ENCODE results near the gene C6orf118.

Gene C6orf118

GRCh38 chr6:165272585-165272984, 36.8 kb downstream of the C6orf118 start:
- H3K4me3 ChIP-seq (ENCODE audit: low read length) = no peak overlapping the region
- TF ChIP-seq ZNF274 (IDR thresholded peaks at IDR 0.05; ENCODE audit: low read depth, low read length) = no peak

GRCh38 chr6:165268987-165269386, 40.4 kb downstream of the C6orf118 start:
- no peak overlapping the region for H3K4me3 ChIP-seq (ENCODE audit: low read length)
- TF ChIP-seq ZNF274 (IDR thresholded peaks at IDR 0.05; ENCODE audit: low read depth, low read length) = no peak

- H3K4me3 ChIP-seq (ENCODE audit: low read length) = no peak overlapping the region
Measured at GRCh38 chr6:165266621-165267020, 42.8 kb downstream of the C6orf118 start.

GRCh38 chr6:165266191-165266590, 43.2 kb downstream of the C6orf118 start:
- H3K4me3 ChIP-seq (ENCODE audit: low read length) = no peak overlapping the region

More at GRCh38 chr6:165266621-165267020, 42.8 kb downstream of the C6orf118 start:
- no peak for TF ChIP-seq ZNF274 (IDR thresholded peaks at IDR 0.05; ENCODE audit: low read depth, low read length)

GRCh38 chr6:165260462-165260861, 48.9 kb downstream of the C6orf118 start:
- H3K4me3 ChIP-seq (ENCODE audit: low read length) = no peak overlapping the region
- TF ChIP-seq ZNF274 (IDR thresholded peaks at IDR 0.05; ENCODE audit: low read depth, low read length) = no peak

More at GRCh38 chr6:165266191-165266590, 43.2 kb downstream of the C6orf118 start:
- no peak for TF ChIP-seq ZNF274 (IDR thresholded peaks at IDR 0.05; ENCODE audit: low read depth, low read length)

- H3K4me3 ChIP-seq (ENCODE audit: low read length) = no peak overlapping the region
- no peak for TF ChIP-seq ZNF274 (IDR thresholded peaks at IDR 0.05; ENCODE audit: low read depth, low read length)
Measured at GRCh38 chr6:165249808-165250207, 59.6 kb downstream of the C6orf118 start.

GRCh38 chr6:165245701-165246100, 63.7 kb downstream of the C6orf118 start:
- no peak overlapping the region for H3K4me3 ChIP-seq (ENCODE audit: low read length)
- no peak for TF ChIP-seq ZNF274 (IDR thresholded peaks at IDR 0.05; ENCODE audit: low read depth, low read length)

- TF ChIP-seq ZNF274 (IDR thresholded peaks at IDR 0.05; ENCODE audit: low read depth, low read length) = no peak
- no peak overlapping the region for H3K4me3 ChIP-seq (ENCODE audit: low read length)
Measured at GRCh38 chr6:165245287-165245686, 64.1 kb downstream of the C6orf118 start.

GRCh38 chr6:165244524-165245247, 64.7 kb downstream of the C6orf118 start:
- no peak overlapping the region for H3K4me3 ChIP-seq (ENCODE audit: low read length)
- TF ChIP-seq ZNF274 (IDR thresholded peaks at IDR 0.05; ENCODE audit: low read depth, low read length) = no peak

GRCh38 chr6:165243801-165244200, 65.6 kb downstream of the C6orf118 start:
- no peak overlapping the region for H3K4me3 ChIP-seq (ENCODE audit: low read length)
- TF ChIP-seq ZNF274 (IDR thresholded peaks at IDR 0.05; ENCODE audit: low read depth, low read length) = no peak

- no peak for TF ChIP-seq ZNF274 (IDR thresholded peaks at IDR 0.05; ENCODE audit: low read depth, low read length)
- H3K4me3 ChIP-seq (ENCODE audit: low read length) = no peak overlapping the region
Measured at GRCh38 chr6:165236326-165236725, 73.1 kb downstream of the C6orf118 start.

- H3K4me3 ChIP-seq (ENCODE audit: low read length) = no peak overlapping the region
- TF ChIP-seq ZNF274 (IDR thresholded peaks at IDR 0.05; ENCODE audit: low read depth, low read length) = no peak
Measured at GRCh38 chr6:165232731-165233488, 76.5 kb downstream of the C6orf118 start.

- no peak for TF ChIP-seq ZNF274 (IDR thresholded peaks at IDR 0.05; ENCODE audit: low read depth, low read length)
- no peak overlapping the region for H3K4me3 ChIP-seq (ENCODE audit: low read length)
Measured at GRCh38 chr6:165231581-165232561, 77.5 kb downstream of the C6orf118 start.

GRCh38 chr6:165231177-165231576, 78.2 kb downstream of the C6orf118 start:
- no peak overlapping the region for H3K4me3 ChIP-seq (ENCODE audit: low read length)
- no peak for TF ChIP-seq ZNF274 (IDR thresholded peaks at IDR 0.05; ENCODE audit: low read depth, low read length)
